Endothelial cell of umbilical vein (primary cell): ENCODE measurements around the gene CDHR5.

Experiments used
- EZH2 ChIP-seq: IDR thresholded peaks from 2 replicates; pipeline ENCODE4 v1.6.1; 2012; ENCODE audit warnings: borderline replicate concordance, low read depth, mild to moderate bottlenecking, moderate library complexity, low read length, inconsistent platforms; ENCODE audit not compliant: severe bottlenecking
- GATA2 ChIP-seq: IDR thresholded peaks from 2 replicates; pipeline ENCODE4 v1.7.0; 2011; ENCODE audit warnings: low read depth, mild to moderate bottlenecking, moderate library complexity, mixed read lengths, low read length; ENCODE audit not compliant: insufficient read length, insufficient read depth
- JUN ChIP-seq: IDR thresholded peaks from 2 replicates; pipeline ENCODE4 v1.6.1; 2011; ENCODE audit warnings: borderline replicate concordance, low read depth; ENCODE audit not compliant: insufficient read length, insufficient read depth
- MYC ChIP-seq: IDR thresholded peaks from one replicate; pipeline ENCODE4 v1.6.1; 2011; ENCODE audit warnings: mild to moderate bottlenecking, low read depth, low read length
- POLR2A ChIP-seq: IDR thresholded peaks from 2 replicates; pipeline ENCODE4 v1.6.1; 2012; ENCODE audit warnings: low read depth, mild to moderate bottlenecking, control low read depth, low read length
- POLR2AphosphoS5 ChIP-seq: IDR thresholded peaks from 2 replicates; pipeline ENCODE4 v1.6.1; 2012; ENCODE audit warnings: low read depth, mild to moderate bottlenecking, control low read depth, low read length, moderate library complexity; ENCODE audit not compliant: insufficient read depth
- TF ChIP-seq, protein P1 (sequence below), 2 donors: IDR thresholded peaks; 1 replicate in 1 of 2; 2 replicates in 1 of 2; pipeline ENCODE4 v1.5.1; 2011; ENCODE audit warnings: low read length in 2 of 2, mild to moderate bottlenecking in 2 of 2, moderate library complexity in 2 of 2, control low read depth in 1 of 2, inconsistent platforms in 1 of 2, low read depth in 1 of 2; ENCODE audit not compliant: insufficient read depth in 1 of 2; ENCODE audit errors: extremely low read depth in 1 of 2

DNA sequence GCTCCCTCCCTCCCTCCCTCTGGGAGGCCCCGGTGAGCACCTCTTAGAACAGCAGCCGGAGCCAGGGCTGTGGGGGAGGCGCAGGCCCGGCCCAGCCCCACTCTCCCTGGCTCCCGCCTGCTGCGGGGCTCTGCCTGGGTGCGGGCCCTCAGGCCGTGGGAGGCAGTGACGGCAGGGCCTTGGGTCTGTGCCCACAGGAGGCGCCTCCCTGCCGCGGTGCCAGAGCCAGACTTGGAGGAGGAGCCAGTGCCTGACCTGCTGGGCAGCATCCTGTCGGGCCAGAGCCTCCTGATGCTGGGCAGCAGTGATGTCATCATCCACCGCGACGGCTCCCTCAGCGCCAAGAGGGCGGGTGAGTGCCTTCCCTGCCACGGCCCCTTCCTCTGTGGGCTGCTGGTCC is 18.5 kb downstream of the CDHR5 start:
- TF ChIP-seq, protein P1, sequence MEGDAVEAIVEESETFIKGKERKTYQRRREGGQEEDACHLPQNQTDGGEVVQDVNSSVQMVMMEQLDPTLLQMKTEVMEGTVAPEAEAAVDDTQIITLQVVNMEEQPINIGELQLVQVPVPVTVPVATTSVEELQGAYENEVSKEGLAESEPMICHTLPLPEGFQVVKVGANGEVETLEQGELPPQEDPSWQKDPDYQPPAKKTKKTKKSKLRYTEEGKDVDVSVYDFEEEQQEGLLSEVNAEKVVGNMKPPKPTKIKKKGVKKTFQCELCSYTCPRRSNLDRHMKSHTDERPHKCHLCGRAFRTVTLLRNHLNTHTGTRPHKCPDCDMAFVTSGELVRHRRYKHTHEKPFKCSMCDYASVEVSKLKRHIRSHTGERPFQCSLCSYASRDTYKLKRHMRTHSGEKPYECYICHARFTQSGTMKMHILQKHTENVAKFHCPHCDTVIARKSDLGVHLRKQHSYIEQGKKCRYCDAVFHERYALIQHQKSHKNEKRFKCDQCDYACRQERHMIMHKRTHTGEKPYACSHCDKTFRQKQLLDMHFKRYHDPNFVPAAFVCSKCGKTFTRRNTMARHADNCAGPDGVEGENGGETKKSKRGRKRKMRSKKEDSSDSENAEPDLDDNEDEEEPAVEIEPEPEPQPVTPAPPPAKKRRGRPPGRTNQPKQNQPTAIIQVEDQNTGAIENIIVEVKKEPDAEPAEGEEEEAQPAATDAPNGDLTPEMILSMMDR (IDR thresholded peaks at IDR 0.05; ENCODE audit: extremely low read depth in 1 of 2, insufficient read depth in 1 of 2, low read depth in 1 of 2, low read length in 2 of 2): no peak
- no peak for TF ChIP-seq POLR2AphosphoS5
- TF ChIP-seq POLR2A: no peak
- TF ChIP-seq EZH2: no peak
- TF ChIP-seq MYC: no peak
- no peak for TF ChIP-seq JUN
- TF ChIP-seq GATA2: no peak
